ENCODE results near the gene PDS5A. TPM values are rescaled to one million over a fixed set of nuclear protein-coding genes. Genes with fewer than 3 reads are reported as not detected.

Gene PDS5A
- total and polyA plus RNA-seq, 9 of the 15 experiments (the other 6 are each of a cell fraction or from before 2014, with no cell fraction given) = 16.4 to 85.4 (median 70.0) TPM

- ChIA-PET POLR2A (interaction anchor here (0.7 to 1.4 kb wide), 6 partner anchors 32 to 512 kb away, joined by 3 to 4 read pairs (median 3); partner anchors contain the start of genes LIAS and RPL9), CTCF (ENCODE audit: low intra/inter-chr PET ratio) (interaction anchor here (0.5 kb wide), 1 partner anchor 511 kb away, joined by 3 read pairs; no protein-coding TSS in a partner anchor)
- peaks cover 12% of the 10 kb centered on the region for H4K20me1 ChIP-seq (replicated peaks; ENCODE audit: control insufficient read depth, insufficient read depth, low read length)
- WGBS (ENCODE audit: insufficient coverage, low coverage, missing lambda C conversion rate) = 31% methylated on average over 17 of the region's 18 CpGs
- no peak overlapping the region for H2AFZ ChIP-seq (ENCODE audit: low read depth, low read length)
- no peaks in the 10 kb centered on the region for H3K27me3 ChIP-seq (ENCODE audit: control insufficient read depth in 2 of 2, insufficient read depth in 2 of 2, low read length in 2 of 2)
- H3K9ac ChIP-seq (ENCODE audit: insufficient read depth in 1 of 2, low read depth in 2 of 2, low read length in 2 of 2) = peak overlapping the region; percentile 8 to 60; a peak in 2 of 4 replicates
- H3K36me3 ChIP-seq (ENCODE audit: control insufficient read depth, insufficient read depth, low read length) = peaks cover 59% of the 10 kb centered on the region
- H3K9me3 ChIP-seq (replicated peaks; ENCODE audit: control insufficient read depth, insufficient read depth, low read depth, low read length) = no peaks in the 10 kb centered on the region; the same call in 1 of the 2 replicates
- H3K79me2 ChIP-seq (ENCODE audit: control insufficient read depth, insufficient read depth, low read length) = peaks cover 96% of the 10 kb centered on the region
- intact Hi-C loops (cut with micrococcal nuclease) (no loop called here), in situ Hi-C loops (cut with MboI) (loop anchor here (5.0 kb wide), 1 partner anchor 499 kb away; no protein-coding TSS in a partner anchor)
- no peak overlapping the region for H3K4me3 ChIP-seq
- peak; percentile 96 for ATAC-seq
- FAIRE-seq = peak; percentile 94
- peak overlapping the region; percentile 58; the same call in 2 of the 3 replicates for H3K27ac ChIP-seq (ENCODE audit: extremely low read depth, low read depth, low read length)
- H3K9me1 ChIP-seq (ENCODE audit: control insufficient read depth, insufficient read depth, low read length) = no peaks in the 10 kb centered on the region
- H3K4me1 ChIP-seq (replicated peaks in 1 of 2; ENCODE audit: control insufficient read depth in 2 of 2, insufficient read depth in 2 of 2, low read length in 2 of 2) = peaks cover 15 to 19% of the 10 kb centered on the region in 2 experiments; a peak in 4 of 5 replicates
- DNase-seq (ENCODE audit: extremely low read depth in 1 of 4, low spot score in 3 of 4) = peak in 2 of 4 experiments; percentile 18 to 87
- BruUV-seq (replicated peaks) = no TSS peak
- H3K4me2 ChIP-seq (ENCODE audit: insufficient read depth, low read length) = peak overlapping the region; percentile 64
- TF ChIP-seq ILK (tag; IDR thresholded peaks at IDR 0.05; ENCODE audit: borderline replicate concordance, low read depth) (no peak), TFAP4 (CRISPR knock-in tag; IDR thresholded peaks at IDR 0.05; ENCODE audit: borderline replicate concordance) (peak; percentile 29; the same call in 1 of the 2 replicates), E2F8 (IDR thresholded peaks at IDR 0.05; ENCODE audit: low read depth, partially characterized antibody) (no peak), ARID1B (IDR thresholded peaks at IDR 0.05) (peak; percentile 82), TRIM24 (IDR thresholded peaks at IDR 0.05) (peak; percentile 47 to 51; a peak in 2 of 4 replicates), HDAC2 (IDR thresholded peaks at IDR 0.05) (peak; percentile 66), NBN (IDR thresholded peaks at IDR 0.05; ENCODE audit: low read depth) (peak; percentile 22; the same call in 1 of the 2 replicates), CGGBP1 (CRISPR knock-in tag; IDR thresholded peaks at IDR 0.05) (no peak), ZBTB5 (IDR thresholded peaks at IDR 0.05) (peak; percentile 67), TARDBP (IDR thresholded peaks at IDR 0.05) (no peak), VEZF1 (CRISPR knock-in tag; IDR thresholded peaks at IDR 0.05) (0 out of 2 replicates have a peak, but pooled peaks have one; percentile 34), SOX6 (IDR thresholded peaks at IDR 0.05) (peak; percentile 78)
Observed at GRCh38 chr4:39970671-39971640, 6.8 kb downstream of the PDS5A start.

Measured in K562 (cell line).